Spleen (tissue), 7 donors: ENCODE data around the gene HPCAL1.

Experiments used
- POLR2A ChIP-seq, 3 donors: fragments of 450-650 bp; IDR thresholded peaks; one replicate each; pipeline ENCODE4 v1.5.1; 2017; ENCODE audit warnings: antibody characterized with exemption in 3 of 3, mild to moderate bottlenecking in 1 of 3
- TF ChIP-seq, protein P1 (sequence below), 11 experiments: fragments of 200-600 bp in 7 of 11; fragments of 450-650 bp in 4 of 11; sonication (generic) in 4 of 11; IDR thresholded peaks in 8 of 11; conservative IDR thresholded peaks in 3 of 11; 1 replicate in 7 of 11; 2 replicates in 4 of 11; pipeline versions ENCODE4 v1.4.0 to v1.8.0; 2016 to 2021; ENCODE audit warnings: antibody characterized with exemption in 11 of 11, inconsistent platforms in 4 of 11, mild to moderate bottlenecking in 1 of 11
- donor health status: DM: no; HTN: no; CAD: no; lungs with moderate emphysema.
- donor health status: DM: no; HTN: no; CAD: no.
- donor health status: DM: no; HTN: no; CAD: no.

DNA sequence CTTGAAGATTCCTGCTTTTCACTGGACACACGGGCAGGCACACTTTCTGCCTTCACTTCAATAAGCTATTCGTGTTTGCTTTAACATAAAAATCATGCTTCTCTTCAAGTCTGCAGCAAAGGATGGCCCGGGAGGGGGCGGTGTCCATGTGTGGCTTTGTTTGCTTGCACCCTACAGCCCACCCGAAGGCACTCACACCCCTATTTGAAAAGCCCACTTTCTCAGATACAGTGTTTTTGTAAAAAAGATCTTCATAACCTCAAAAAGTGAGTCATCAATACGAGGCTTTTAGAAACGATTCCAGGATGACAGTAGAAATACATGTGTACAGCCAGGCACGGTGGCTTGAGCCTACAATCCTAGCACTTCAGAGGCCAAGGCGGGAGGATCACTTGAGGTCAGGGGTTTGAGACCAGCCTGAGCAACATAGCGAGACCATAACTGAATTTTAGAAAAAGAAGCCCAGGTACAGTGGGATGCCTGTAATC, 36.5 kb upstream of the HPCAL1 start:
- no peak for TF ChIP-seq POLR2A (IDR thresholded peaks at IDR 0.05)
- TF ChIP-seq, protein P1, sequence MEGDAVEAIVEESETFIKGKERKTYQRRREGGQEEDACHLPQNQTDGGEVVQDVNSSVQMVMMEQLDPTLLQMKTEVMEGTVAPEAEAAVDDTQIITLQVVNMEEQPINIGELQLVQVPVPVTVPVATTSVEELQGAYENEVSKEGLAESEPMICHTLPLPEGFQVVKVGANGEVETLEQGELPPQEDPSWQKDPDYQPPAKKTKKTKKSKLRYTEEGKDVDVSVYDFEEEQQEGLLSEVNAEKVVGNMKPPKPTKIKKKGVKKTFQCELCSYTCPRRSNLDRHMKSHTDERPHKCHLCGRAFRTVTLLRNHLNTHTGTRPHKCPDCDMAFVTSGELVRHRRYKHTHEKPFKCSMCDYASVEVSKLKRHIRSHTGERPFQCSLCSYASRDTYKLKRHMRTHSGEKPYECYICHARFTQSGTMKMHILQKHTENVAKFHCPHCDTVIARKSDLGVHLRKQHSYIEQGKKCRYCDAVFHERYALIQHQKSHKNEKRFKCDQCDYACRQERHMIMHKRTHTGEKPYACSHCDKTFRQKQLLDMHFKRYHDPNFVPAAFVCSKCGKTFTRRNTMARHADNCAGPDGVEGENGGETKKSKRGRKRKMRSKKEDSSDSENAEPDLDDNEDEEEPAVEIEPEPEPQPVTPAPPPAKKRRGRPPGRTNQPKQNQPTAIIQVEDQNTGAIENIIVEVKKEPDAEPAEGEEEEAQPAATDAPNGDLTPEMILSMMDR (IDR thresholded peaks at IDR 0.05 in 8 of 11, conservative IDR thresholded peaks at IDR 0.05 in 3 of 11) = no peak
